Right ventricle myocardium inferior (tissue), 1 donor: ENCODE data around the gene PTCD1. TPM values are rescaled to one million over a fixed set of nuclear protein-coding genes. Genes with fewer than 3 reads are reported as not detected.
"Not testable (repeated sequence)": the region's sequence is repeated elsewhere in the genome, so short reads cannot be mapped to it uniquely, and the experiment has no call there.

ENCODE experiments used
- ATAC-seq: fragments of 200-7000 bp; cut with Tn5 transposase; one replicate; pipeline ENCODE4 v1.9.1; 2020; ENCODE audit warnings: mild to moderate bottlenecking, moderate library complexity
- DNase-seq: peaks from one replicate; pipeline ENCODE4 v3.0.0; 2021; ENCODE audit errors: missing footprints
- intact Hi-C: fragments of 100-400 bp; cut with DNase I; formaldehyde crosslinking; loops from one replicate; pipeline ENCODE4 v1.11.0; 2022
- total RNA-seq: library from RNA; stranded (reverse); fragmentation: NEBNext Ultra II Directional; extraction: Animal tissue kit (Norgen Biotek cat#: 25700); gene quantifications from one replicate; pipeline ENCODE4 v1.2.1, GENCODE V29; 2021
- donor health status: DM: no; HTN: yes; CAD: no; lungs with severe emphysema.

PTCD1 gene
- total RNA-seq, 1 donor from 2014 or later = 3.6 TPM

DNA sequence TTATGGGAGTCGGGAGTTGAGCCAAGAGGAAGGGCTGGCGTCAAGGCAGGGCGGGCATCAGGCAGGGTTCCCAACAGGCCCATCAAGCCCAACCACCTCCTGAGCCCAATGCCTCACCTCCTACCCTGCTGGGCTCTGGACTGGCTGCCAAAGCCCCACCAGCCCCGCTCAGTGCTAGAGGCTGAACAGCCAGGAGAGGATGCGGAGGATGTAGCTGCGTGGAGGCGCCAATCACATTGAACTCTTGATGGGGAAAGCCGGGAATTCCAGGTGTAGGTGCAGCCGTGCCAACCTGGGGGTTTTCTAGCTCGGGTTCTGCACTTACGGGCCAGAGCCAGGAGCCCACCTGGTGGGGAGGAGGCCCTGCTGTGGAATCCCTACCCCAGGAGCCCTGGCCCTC, 14.5 kb upstream of the PTCD1 start:
- intact Hi-C loops = no loop called here
- DNase-seq = no peak
- ATAC-seq = peak; percentile 54

DNA sequence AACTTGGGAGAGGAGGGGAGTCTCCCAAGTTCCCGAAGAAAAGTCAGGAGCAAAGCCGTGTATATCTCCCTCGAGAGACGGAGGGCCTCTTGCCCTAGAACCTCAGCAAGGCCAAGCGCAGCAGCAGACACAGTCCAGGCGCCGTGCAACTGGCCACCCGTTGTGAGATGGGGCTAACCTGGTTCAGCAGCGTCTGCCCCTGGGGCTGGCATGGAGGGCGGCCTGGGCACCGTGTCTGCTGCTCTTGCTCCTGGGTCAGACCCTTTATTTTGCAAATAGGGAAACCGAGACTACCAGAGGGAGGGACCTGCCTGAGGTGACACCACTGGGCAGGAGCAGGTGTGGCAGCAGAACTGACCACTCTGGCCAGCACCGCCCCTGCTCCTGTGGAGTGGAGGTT, 13.9 kb upstream of the PTCD1 start:
- DNase-seq (no peak), ATAC-seq (no peak)
- intact Hi-C loops = no loop called here

DNA sequence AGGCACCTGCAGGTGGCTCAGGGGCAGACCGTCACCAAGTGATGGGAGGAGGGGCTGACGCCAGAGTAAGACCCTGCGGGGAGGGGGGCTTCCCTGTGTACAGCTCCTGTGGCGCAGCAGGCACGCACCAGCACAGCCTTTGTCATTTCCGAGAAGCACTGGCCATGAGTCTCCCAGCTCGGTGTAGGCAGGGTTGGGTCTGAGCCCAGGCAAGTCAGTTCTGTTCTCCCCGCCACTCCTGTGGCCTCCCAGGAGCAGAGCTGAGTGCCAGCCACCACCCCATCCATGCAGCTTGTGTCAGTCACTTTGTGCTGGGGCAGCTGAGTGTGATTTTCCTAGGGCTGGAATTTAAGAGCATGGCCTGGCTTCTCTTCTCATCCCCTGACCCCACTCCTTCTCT, 13.3 kb upstream of the PTCD1 start:
- ATAC-seq = peak; percentile 65
- intact Hi-C loops = no loop called here
- no peak for DNase-seq

DNA sequence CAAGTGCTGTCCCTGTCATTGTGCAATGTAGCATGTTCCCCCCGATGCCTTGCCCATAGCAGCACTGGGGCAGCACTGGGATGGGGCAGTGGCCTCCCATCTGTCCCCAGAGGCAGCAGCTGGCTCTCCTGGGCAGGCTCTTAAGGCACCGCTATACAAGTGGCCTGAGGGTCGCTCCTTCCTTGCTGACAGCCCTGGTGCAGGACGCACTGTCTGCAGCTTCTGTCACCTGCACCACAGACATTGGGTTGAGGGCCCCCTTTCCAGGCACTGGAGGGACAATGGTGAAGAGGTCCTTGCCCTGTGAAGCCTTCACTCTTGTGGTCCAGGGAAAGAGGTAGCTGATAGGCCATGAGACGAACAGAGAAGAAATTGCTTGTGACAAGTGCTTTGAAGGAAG, 10.7 kb upstream of the PTCD1 start:
- ATAC-seq = no peak
- DNase-seq = no peak
- intact Hi-C loops = no loop called here

DNA sequence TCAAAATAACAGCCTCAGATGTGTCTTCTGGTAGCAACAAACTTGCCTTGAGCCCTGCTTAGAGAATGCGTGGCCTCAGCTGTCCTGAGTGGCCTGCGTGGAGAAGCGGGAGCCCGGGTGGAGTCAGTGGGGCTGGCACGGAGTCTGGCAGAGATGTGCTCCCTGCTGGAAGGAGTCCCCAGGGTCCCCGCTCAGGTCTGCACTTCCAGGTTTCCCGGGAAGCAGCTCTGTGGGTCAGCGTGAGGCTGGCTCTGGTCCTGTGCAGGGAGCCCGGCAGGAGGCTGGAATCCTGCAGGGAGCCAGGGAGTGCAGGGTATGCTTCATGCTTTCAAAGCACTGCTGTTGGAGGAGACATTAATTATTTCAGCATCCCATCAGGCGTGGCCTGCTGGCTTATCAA, 10.3 kb upstream of the PTCD1 start:
- intact Hi-C loops = no loop called here
- ATAC-seq = no peak
- no peak for DNase-seq

DNA sequence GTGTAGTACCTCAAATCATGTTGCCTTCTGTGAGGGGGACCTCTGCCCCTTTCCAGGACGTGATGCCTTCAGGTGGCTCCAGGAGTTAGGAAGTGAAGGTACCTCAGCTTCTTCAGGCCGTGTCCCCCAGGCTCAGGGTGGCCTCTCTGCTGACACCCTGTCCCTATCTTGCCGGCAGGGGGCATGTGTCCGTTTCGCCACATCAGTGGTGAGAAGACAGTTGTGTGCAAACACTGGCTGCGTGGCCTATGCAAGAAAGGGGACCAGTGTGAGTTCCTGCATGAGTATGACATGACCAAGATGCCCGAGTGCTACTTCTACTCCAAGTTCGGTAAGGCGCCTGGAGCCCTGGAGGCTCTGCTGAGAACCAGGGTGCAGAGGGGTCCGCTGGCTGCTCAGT, 9.3 kb upstream of the PTCD1 start:
- intact Hi-C loops = no loop called here
- ATAC-seq = no peak
- DNase-seq = no peak

DNA sequence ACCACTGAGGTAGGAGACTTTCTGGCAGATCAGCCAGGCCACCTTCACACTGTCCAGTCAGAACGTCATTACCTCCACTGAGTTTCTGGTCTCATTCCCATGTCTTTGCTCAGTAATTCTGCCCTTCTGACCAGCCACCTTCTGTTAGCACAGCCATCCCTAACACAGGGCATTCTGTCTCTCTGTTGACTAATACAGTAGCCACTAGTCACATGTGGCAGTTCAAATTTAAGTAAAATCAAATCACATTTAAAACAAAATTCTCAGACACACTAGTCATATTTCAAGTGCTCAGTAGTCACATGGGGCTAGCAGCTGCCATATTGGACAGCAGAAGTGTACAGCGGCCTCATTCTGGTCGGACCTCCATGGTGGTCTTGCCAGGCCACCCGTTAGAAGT, 7.5 kb upstream of the PTCD1 start:
- DNase-seq (no peak), ATAC-seq (no peak)

DNA sequence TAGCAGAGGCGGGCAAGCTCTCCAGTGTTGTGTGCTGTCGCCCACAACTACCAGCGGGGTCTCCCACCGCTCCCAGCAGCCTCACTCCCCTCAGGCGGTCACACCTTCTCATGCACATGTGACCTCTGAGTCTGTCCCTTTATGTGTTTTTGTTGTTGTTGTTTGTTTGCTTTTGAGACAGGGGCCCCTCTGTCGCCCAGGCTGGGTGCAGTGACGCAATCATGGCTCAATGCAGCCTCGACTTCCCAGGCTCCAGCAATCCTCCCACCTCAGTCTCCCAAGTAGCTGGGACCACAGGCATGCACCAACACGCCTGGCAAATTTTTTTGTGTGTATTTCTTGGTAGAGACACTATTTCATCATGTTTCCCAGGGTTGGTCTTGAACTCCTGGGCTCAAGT, 1.6 kb upstream of the PTCD1 start:
- intact Hi-C loops = no loop called here
- no peak for DNase-seq
- no peak for ATAC-seq

More for the DNA sequence above, 7.5 kb upstream of the PTCD1 start:
- intact Hi-C loops = no loop called here

DNA sequence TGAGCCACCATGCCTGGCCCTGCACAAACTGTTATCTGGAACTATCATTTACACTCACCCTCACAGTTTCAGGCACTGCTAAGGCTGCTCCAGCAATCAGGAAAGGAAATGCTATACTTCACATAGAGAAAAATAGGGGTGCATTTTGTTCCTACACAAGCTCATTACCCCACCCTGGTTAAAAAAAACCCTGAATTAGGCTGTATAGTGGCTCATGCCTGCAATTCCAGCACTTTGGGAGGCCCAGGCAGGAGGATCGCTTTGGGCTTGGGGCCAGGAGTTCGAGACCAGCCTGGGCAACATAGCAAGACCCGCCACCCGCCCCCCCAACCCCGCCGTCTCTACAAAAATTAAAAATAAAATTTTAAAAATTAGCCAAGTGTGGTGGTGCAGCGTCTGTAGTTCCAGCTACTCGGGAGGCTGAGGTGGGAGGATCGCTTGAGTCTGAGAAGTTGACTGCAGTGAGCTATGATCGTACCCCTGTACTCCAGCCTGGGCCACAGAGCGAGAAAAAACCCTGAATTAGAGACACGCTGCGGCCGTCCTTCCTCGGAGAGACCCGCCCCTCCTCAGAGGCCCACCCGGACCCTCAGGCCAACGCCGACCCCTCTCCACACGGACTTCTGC, 539 bp downstream of the PTCD1 start:
- ATAC-seq (peak; percentile 17), DNase-seq (no peak)
- intact Hi-C loops = loop anchor here (2.0 kb wide), 1 partner anchor 67 kb away; the partner anchor contains the start of gene ZKSCAN5

DNA sequence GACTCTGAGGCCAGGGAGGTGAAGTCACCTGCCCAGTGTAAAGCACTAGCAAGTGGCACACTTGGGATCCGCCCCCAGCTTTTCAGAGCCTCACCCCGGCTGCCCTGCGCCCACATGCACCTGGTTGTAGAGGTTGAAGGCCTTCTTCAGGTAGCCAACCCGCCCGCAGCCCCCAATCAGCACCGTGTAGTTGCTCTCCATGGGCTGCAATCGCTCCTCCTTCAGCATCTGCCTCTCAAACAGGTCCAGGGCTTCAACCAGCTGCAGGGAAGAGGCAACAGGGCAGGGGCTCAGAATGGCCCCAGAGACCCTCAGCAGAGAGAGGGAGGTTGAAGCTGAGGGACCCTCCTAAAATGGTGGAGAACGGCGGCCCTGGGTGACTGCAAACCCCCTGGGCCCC, 5.4 kb downstream of the PTCD1 start:
- DNase-seq = no peak
- intact Hi-C loops = no loop called here
- ATAC-seq = no peak

DNA sequence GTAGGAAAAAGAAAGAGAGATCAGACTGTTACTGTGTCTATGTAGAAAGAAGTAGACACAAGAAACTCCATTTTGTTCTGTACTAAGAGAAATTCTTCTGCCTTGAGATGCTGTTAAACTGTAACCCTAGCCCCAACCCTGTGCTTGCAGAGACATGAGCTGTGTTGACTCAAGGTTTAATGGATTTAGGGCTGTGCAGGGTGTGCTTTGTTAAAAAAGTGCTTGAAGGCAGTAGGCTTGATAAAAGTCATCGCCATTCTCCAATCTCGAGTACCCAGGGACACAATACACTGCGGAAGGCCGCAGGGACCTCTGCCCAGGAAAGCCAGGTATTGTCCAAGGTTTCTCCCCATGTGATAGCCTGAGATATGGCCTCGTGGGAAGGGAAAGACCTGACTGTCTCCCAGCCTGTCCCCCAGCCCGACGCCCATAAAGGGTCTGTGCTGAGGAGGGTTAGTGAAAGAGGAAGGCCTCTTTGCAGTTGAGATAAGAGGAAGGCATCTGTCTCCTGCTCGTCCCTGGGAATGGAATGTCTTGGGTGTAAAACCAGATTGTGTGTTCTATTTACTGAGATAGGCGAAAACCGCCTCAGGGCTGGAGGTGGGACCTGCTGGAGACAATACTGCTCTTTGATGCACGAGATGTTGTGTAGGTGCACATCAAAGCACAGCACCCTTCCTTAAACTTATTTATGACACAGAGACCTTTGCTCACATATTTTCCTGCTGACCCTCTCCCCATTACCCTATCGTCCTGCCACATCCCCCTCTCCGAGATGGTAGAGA, 6.7 kb downstream of the PTCD1 start:
- DNase-seq, intact Hi-C loops, ATAC-seq: not testable (repeated sequence)

DNA sequence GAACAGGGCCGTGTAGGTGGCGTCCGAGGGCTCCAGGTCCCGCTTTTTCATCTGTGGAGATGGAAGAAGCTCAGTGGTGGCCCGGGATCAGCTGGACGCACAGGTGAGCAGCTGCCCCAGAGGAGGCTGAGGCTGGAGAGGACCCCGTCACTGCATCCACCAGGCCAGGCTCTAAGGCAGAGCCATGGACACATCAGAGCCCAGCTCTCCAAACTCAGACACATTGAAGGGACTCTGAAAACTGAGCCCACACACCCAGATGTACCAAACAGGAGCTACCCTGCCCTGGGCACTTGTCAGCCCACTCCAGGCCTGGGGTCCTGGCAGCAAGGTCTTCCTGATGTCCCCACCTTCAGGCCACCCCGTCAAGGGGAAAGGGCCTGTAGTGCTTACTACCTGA, 8.8 kb downstream of the PTCD1 start:
- intact Hi-C loops = no loop called here
- ATAC-seq (no peak), DNase-seq (no peak)

DNA sequence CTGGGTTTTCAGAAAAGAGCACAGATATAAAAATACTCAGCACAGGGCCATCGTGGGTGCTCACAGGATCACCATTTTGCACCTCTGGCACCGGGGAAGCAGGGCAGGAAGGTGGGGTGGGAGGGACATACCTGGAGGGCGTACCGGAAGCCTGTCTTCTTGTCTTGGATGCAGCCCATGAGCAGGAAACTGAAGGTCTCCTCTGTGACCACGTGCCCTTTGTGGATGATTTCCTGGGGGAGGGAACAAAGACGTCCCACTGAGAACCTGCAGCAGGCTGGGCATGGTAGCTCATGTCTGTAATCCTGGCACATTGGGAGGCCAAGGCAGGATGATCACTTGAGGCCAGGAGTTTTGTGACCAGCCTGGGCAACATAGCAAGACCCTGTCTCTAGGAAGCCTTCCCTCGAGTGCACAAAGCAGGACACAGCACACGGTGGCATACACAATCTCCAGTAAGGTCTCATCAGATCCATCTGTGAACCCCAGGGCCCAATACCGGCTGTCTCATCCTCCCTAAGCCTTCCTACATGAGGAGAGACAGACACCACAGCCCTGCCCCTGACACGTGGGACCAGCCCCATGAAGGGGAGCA, 9.5 kb downstream of the PTCD1 start:
- intact Hi-C loops = no loop called here
- ATAC-seq (no peak), DNase-seq (no peak)

DNA sequence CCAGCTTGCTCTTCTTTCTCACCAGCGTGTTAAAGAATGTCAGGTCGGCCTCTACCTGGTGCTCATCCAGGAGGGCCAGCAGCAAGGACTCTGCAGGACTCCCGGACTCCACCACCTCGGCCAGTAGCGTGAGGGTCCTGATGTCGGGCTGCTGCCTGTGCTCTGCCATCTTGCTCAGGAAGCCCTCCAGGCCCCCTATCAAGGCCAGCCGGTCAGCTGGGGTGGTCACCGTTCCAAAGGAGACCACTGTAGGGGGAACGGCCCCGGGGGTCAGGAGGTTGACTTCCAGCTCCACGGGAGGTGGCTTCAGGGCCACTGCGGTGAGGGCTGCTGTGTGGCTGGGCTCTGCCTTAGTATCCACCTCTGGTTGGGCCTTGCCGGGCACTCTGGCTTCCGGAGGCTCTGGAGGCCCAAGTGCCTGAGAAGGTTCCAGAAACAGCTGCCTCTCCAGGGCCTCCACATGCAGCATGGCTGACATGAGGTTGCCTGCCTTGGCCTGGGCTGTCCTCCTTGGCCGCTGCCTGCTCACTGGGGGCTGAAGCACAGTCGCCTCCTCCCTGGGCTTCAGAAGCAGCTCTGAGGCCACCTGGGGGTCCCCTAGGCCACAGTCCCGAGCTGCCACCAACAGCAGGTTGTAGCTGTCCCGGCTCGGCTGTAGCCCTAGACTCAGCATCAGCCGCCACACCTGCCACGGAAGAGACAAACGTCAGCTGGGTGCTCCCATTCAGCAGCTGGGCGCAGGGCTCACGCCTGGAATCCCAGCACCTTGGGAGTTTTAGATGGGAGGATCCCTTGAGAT, 13.5 kb downstream of the PTCD1 start:
- ATAC-seq = no peak
- intact Hi-C loops = no loop called here
- no peak for DNase-seq

DNA sequence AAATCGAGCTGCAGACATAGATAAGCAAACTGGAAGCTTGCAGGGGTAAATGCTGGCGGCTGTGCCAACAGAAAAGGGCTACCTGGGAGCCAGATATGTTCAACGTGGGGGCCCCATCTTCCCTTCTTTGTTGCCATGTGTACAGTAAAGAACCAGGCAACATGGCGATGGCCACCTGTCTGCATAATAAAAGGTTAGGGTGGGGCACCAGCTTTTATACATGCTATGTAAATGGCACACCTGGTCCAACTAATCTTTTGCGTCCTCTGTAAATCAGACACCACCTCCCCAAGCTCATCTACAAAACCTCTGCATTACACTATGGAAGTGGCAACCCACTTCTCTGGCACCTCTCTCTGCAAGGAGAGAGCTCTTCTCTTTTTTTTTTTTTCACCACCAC, 16.0 kb downstream of the PTCD1 start:
- intact Hi-C loops = no loop called here
- DNase-seq (no peak), ATAC-seq (no peak)

DNA sequence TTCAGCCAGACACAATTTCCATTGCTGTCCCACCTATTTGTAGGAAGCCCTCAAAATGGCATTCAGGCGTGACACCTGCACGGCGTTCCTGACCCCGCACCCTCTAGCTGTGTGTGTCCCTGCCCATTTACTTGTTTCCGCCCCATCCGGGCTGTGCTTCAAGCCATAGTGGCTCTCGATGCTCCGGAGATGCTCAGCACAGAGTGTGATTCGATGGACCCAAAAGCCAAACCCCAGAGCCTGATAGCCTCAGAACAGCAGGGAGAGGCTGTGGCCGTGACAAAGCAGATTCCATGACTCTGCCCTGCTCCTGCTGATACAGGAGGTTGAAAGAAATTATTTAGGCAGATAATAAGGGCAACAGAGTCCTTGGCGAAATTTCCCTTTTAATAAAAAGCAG, 16.4 kb downstream of the PTCD1 start:
- no peak for DNase-seq

DNA sequence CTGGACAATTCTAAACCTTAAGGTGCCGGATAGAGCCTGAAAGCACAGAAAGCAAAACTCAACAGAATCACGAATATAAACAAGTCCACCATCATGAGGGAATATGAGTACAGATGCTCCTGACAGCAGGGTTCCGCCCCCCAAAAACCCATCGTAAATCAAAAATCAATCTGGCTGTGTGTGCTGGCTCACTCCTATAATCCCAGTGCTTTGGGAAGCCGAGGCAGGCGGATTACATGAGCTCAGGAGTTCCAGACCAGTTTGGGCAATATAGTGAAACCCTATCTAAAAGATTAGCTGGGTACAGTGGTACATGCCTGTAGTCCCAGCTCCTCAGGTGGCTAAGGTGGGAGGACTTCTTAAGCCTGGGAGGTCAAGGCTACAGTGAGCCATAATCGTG, 17.6 kb downstream of the PTCD1 start:
- intact Hi-C loops = no loop called here
- ATAC-seq = no peak
- no peak for DNase-seq

More for the DNA sequence above, 16.4 kb downstream of the PTCD1 start:
- intact Hi-C loops = no loop called here
- no peak for ATAC-seq

DNA sequence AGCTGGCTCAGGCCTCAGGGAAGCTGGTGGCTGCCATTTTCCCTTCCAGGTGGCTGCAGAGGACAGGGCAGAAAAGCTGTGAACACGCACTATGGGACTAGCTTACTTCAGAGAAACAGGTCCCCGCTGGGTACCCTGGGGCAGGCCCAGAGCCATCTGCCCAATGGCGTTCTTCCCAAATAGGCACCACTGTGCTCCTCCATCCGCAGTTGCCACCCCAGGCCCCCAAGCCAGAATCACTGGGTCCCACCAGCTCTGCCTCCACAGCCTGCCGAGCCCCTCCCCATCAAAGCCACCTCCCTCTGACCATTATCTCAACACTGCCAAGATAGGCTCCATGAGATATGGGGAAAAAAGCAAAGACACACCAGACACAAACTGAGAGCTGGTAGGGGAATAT, 18.4 kb downstream of the PTCD1 start:
- ATAC-seq (no peak), DNase-seq (no peak)
- intact Hi-C loops = no loop called here

DNA sequence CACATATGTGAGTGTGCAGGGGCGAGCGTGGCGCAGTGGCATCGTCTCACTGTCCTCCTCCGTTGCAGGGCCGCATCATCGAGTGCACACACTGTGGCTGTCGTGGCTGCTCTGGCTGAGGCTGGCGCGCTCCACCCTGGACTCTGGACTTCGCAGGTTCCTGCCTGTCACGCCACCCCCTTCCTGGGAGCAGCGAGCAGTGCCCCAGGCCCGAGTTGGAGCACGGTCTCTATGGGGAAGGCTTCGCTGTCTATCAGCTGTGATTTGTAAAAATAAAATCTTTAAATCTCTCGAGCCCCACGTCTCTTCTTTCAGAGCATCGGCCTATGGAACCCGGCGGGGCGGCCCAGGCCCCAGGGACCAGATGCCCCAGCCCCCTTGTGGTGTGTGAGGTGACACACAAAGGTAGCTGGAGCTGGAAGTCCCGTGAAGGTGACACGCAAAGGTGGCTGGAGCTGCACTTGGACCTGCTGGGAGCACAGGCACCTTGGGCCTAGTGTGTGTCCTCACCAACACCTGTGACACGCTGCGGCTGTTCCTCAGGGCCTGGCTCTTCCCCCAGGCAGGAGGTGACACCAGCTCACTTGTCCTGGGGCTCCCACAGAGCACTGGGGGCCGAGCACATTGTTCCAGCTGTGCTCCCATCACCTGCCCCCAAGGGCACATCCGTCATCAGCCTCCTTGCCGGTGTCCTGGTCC, 19.1 kb downstream of the PTCD1 start:
- DNase-seq (no peak), ATAC-seq (no peak)
- intact Hi-C loops = no loop called here
